Tibial nerve (tissue), 4 donors: Measurements from ENCODE around the gene TMF1. TPM values are rescaled to one million over a fixed set of nuclear protein-coding genes. Genes with fewer than 3 reads are reported as not detected.

ENCODE experiments used
- DNase-seq, 2 donors: peaks; one replicate each; pipeline ENCODE4 v3.0.0-alpha.2; 2019; ENCODE audit warnings: low spot score in 2 of 2
- H3K27ac ChIP-seq, 4 donors: fragments of 200-600 bp; sonication (generic) in 3 of 4; one replicate each; pipeline ENCODE4 v1.5.1; 2017 to 2019; ENCODE audit warnings: mild to moderate bottlenecking in 1 of 4
- H3K27me3 ChIP-seq, 2 donors: fragments of 200-600 bp; sonication (generic) in 1 of 2; one replicate each; pipeline versions ENCODE4 v1.5.1 to v1.6.0; 2017 to 2019
- H3K36me3 ChIP-seq, 3 donors: fragments of 200-600 bp; sonication (generic); one replicate each; pipeline ENCODE4 v1.5.1; 2018 to 2019
- H3K4me1 ChIP-seq, 4 donors: fragments of 200-600 bp; sonication (generic) in 3 of 4; one replicate each; pipeline ENCODE4 v1.5.1; 2017 to 2019
- H3K4me3 ChIP-seq, 4 donors: fragments of 200-600 bp; sonication (generic) in 3 of 4; one replicate each; pipeline ENCODE4 v1.5.1; 2017 to 2019; ENCODE audit warnings: mild to moderate bottlenecking in 1 of 4, moderate library complexity in 1 of 4
- H3K9me3 ChIP-seq, 4 donors: fragments of 200-600 bp; sonication (generic) in 3 of 4; one replicate each; pipeline ENCODE4 v1.5.1; 2017 to 2019
- CTCF ChIP-seq, 5 experiments: fragments of 200-600 bp in 3 of 5; fragments of 450-650 bp in 2 of 5; sonication (generic) in 3 of 5; IDR thresholded peaks; one replicate each; pipeline ENCODE4 v1.5.1; 2016 to 2019; ENCODE audit warnings: antibody characterized with exemption in 5 of 5, mild to moderate bottlenecking in 3 of 5, moderate library complexity in 2 of 5
- EP300 ChIP-seq, 2 donors: sonication (generic); formaldehyde crosslinking; IDR thresholded peaks; one replicate each; pipeline ENCODE4 v1.6.1; 2017; ENCODE audit warnings: antibody characterized with exemption in 2 of 2, mild to moderate bottlenecking in 1 of 2
- POLR2A ChIP-seq, 2 donors: fragments of 450-650 bp; IDR thresholded peaks; one replicate each; pipeline ENCODE4 v1.6.1; 2017; ENCODE audit warnings: antibody characterized with exemption in 2 of 2, mild to moderate bottlenecking in 2 of 2, moderate library complexity in 2 of 2
- WGBS, 2 donors: methylation state at CpG; one replicate each; pipeline ENCODE4 v1.1.5; 2018; 5-methylcytosine and 5-hydroxymethylcytosine counted together
- total RNA-seq, 4 donors: library from RNA; depleted of rRNA; stranded (reverse); fragments of >200 nt; gene quantifications; one replicate each; pipeline ENCODE4 v1.1.0, GENCODE V29; 2016

The TMF1 gene
- total RNA-seq, 4 donors from 2014 or later = 24.7 to 33.5 (median 33.0) TPM

DNA sequence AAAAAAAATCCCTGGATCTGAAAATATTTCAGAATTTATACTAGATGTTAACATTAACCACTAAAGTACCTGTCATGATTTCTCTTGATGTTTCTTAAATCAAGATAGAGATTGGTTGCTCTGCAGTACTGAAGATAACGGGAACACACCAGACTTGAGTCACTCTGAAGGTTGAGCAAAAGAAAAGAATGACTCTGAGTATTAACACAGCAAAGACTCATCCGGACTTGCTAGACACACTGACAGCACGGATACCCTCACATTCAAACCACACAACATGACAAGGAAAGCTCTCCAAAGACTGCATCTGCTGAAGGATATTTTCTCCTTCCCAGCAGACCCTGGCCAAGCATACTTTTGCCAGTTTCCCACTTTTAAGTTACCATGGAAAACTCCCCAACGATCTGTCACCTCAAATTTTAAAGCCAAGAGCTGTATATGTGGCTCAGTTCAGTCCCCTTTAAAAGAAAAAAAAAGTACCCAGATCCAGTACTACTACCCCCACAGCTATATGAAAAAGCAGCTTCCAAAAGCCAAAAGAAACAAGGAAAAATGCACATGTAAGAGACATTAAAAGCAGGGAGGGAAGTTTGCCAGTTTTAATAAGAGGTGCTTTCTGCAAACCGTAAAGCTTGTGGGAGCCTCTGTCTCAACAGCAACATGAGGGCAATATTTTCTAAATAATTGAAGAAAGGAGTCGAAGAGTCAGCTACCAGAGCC lies 46.9 kb downstream of the TMF1 start:
- no peak overlapping the region for H3K4me3 ChIP-seq
- DNase-seq = no peak
- WGBS, 2 donors = 56 to 65% methylated on average over 6 of the region's 6 CpGs
- no peaks in the 10 kb centered on the region for H3K27me3 ChIP-seq
- peaks cover 0 to 15% (median 0%) of the 10 kb centered on the region in 4 donors for H3K4me1 ChIP-seq
- H3K9me3 ChIP-seq = no peaks in the 10 kb centered on the region
- TF ChIP-seq EP300 (IDR thresholded peaks at IDR 0.05) (no peak), CTCF (IDR thresholded peaks at IDR 0.05) (no peak), POLR2A (IDR thresholded peaks at IDR 0.05) (no peak)
- H3K36me3 ChIP-seq = peaks cover 0 to 81% (median 0%) of the 10 kb centered on the region in 3 donors
- H3K27ac ChIP-seq = no peak overlapping the region

DNA sequence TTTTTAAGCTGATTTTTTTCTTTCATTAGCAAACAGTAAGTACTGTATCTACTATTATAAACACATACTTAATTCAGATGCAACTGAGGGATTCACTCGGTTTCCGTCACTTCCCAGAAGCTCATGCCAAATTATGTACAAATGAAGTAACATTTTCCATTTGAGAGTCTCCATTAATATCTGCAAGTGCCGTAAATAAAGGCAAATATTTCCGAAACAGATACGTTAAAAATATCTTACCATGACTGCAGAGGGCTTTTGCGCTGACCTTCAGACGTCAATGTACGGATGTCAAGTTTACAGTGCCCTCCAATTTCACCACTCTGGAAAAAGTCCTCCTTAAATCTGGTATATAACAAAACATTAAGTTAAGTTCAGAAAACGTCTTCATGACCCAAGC lies 48.0 kb downstream of the TMF1 start:
- Histone ChIP-seq H3K4me1 (peaks cover 0 to 12% (median 0%) of the 10 kb centered on the region in 4 donors), H3K9me3 (no peaks in the 10 kb centered on the region), H3K36me3 (peaks cover 0 to 81% (median 0%) of the 10 kb centered on the region in 3 donors), H3K27ac (no peak overlapping the region), H3K4me3 (no peak overlapping the region), H3K27me3 (no peaks in the 10 kb centered on the region)
- DNase-seq = no peak
- no peak for TF ChIP-seq CTCF (IDR thresholded peaks at IDR 0.05)
- TF ChIP-seq EP300 (IDR thresholded peaks at IDR 0.05) = no peak
- no peak for TF ChIP-seq POLR2A (IDR thresholded peaks at IDR 0.05)
- WGBS, 2 donors = 76 to 84% methylated on average over 9 of the region's 9 CpGs

- DNase-seq = no peak
- Histone ChIP-seq H3K36me3 (peaks cover 0 to 73% (median 5%) of the 10 kb centered on the region in 3 donors), H3K4me3 (no peak overlapping the region), H3K27ac (no peak overlapping the region), H3K27me3 (no peaks in the 10 kb centered on the region), H3K9me3 (no peaks in the 10 kb centered on the region), H3K4me1 (peaks cover 0 to 12% (median 0%) of the 10 kb centered on the region in 4 donors)
- WGBS, 2 donors = 38 to 48% methylated on average over 1 of the region's 1 CpG
- TF ChIP-seq CTCF (IDR thresholded peaks at IDR 0.05) (no peak), EP300 (IDR thresholded peaks at IDR 0.05) (no peak), POLR2A (IDR thresholded peaks at IDR 0.05) (no peak)
Observed at GRCh38 chr3:68999605-69000004, 52.5 kb downstream of the TMF1 start.

DNA sequence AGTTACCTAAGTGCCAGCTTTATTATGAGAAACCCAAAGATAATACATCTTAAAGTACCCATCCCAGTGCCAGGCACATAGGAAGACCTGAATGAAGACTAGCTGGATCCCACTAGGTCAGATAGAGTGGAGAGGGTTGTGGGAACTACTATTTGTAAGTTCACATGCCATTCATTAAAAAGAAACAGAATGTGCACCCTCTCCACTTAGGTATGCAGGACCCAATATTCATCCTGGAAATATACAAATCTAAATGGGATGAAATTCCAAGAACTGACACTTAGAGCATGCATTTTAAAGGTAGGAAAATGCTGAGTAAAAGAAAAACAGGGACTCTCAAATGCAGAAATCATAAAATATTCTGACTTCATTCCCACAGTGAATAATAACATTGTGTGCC lies 53.0 kb downstream of the TMF1 start:
- DNase-seq = no peak
- H3K4me1 ChIP-seq = peaks cover 0 to 12% (median 0%) of the 10 kb centered on the region in 4 donors
- TF ChIP-seq EP300 (IDR thresholded peaks at IDR 0.05) = no peak
- TF ChIP-seq CTCF (IDR thresholded peaks at IDR 0.05) = no peak
- no peak for TF ChIP-seq POLR2A (IDR thresholded peaks at IDR 0.05)
- H3K9me3 ChIP-seq = no peaks in the 10 kb centered on the region
- H3K27ac ChIP-seq = no peak overlapping the region
- no peaks in the 10 kb centered on the region for H3K27me3 ChIP-seq
- peaks cover 0 to 73% (median 6%) of the 10 kb centered on the region in 3 donors for H3K36me3 ChIP-seq
- no peak overlapping the region for H3K4me3 ChIP-seq

- WGBS, 2 donors = 76 to 88% methylated on average over 6 of the region's 6 CpGs
- peaks cover 0 to 71% (median 6%) of the 10 kb centered on the region in 3 donors for H3K36me3 ChIP-seq
- H3K9me3 ChIP-seq = no peaks in the 10 kb centered on the region
- no peak overlapping the region for H3K4me3 ChIP-seq
- TF ChIP-seq POLR2A (IDR thresholded peaks at IDR 0.05) (no peak), EP300 (IDR thresholded peaks at IDR 0.05) (no peak), CTCF (IDR thresholded peaks at IDR 0.05) (no peak)
- H3K27me3 ChIP-seq = no peaks in the 10 kb centered on the region
- no peak overlapping the region for H3K27ac ChIP-seq
- peaks cover 0 to 12% (median 0%) of the 10 kb centered on the region in 4 donors for H3K4me1 ChIP-seq
- no peak for DNase-seq
Observed at GRCh38 chr3:68997887-68998286, 54.2 kb downstream of the TMF1 start.
